Mesothelial cell of epicardium (in vitro differentiated cells): Measurements from ENCODE around the gene RABEP1. TPM values are rescaled to one million over a fixed set of nuclear protein-coding genes. Genes with fewer than 3 reads are reported as not detected.

Experiments used
- DNase-seq, 2 experiments: peaks; one replicate each; pipeline ENCODE4 v3.0.0; 2021; ENCODE audit warnings: low spot score in 2 of 2; ENCODE audit not compliant: unreplicated experiment in 2 of 2
- H3K27ac Mint-ChIP-seq: 2 replicates; pipeline ENCODE4 v1.8.0; 2021; ENCODE audit warnings: mixed read lengths
- H3K27me3 Mint-ChIP-seq: 2 replicates; pipeline ENCODE4 v1.8.0; 2021; ENCODE audit warnings: low read depth, mixed read lengths
- H3K36me3 Mint-ChIP-seq: 2 replicates; pipeline ENCODE4 v1.8.0; 2021; ENCODE audit warnings: mixed read lengths
- H3K4me1 Mint-ChIP-seq: 2 replicates; pipeline ENCODE4 v1.8.0; 2021; ENCODE audit warnings: mixed read lengths
- H3K4me3 Mint-ChIP-seq: 2 replicates; pipeline ENCODE4 v1.8.0; 2021; ENCODE audit warnings: mild to moderate bottlenecking, moderate library complexity, mixed read lengths
- H3K9me3 Mint-ChIP-seq: 2 replicates; pipeline ENCODE4 v1.8.0; 2021; ENCODE audit warnings: mixed read lengths
- CTCF ChIP-seq: fragments of 200-600 bp; sonication (generic); IDR thresholded peaks from one replicate; pipeline ENCODE4 v1.5.0; 2021; ENCODE audit warnings: antibody characterized with exemption; ENCODE audit not compliant: unreplicated experiment
- total RNA-seq: library from RNA; stranded (reverse); gene quantifications from 3 replicates; pipeline ENCODE4 v1.2.1, GENCODE V29; 2021

Gene RABEP1
- total RNA-seq, 1 donor from 2014 or later = 50.9 TPM

DNA sequence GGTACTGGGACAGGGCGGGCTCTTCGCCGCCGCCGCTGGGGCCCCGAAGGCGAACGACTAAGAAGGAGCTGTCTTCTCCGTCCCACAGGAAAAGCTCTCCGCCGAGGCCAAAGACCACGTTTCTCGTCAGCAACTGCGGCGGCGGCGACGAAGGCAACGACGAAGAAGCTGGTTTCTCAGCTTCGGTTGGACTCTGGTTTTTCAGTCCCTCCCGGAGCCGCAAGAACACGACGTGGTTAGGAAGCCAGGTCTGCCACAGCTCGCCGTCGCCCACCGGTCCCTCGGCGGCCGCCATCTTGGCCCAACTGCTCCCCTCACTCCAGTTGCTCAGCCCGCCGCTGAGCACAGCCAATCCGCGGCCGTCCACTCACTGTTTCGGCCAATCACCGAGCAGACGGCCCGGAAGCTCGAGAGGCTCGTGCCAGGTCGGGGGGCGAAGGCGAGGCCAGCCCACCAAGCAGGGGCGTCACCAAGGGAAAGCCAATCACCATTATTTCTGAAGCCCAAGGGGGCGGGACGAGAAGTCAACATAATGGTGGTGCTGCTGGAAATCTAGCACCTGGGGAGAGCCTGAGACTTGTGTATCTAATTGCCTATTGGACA is 137.4 kb downstream of the RABEP1 start, which contains the start of gene NUP88:
Gene NUP88, minus strand, starts transcription at position 307 of the 603 bp plus-strand sequence. Its CDS starts 12 bp downstream, at position 295.
- peak; percentile 94 to 96 for DNase-seq
- no peak for TF ChIP-seq CTCF
- H3K36me3 Mint-ChIP-seq = peaks cover 9% of the 10 kb centered on the region
- no peaks in the 10 kb centered on the region for H3K27me3 Mint-ChIP-seq
- H3K9me3 Mint-ChIP-seq = no peaks in the 10 kb centered on the region
- peak within 1 kb of the TSS; percentile 100 for H3K4me3 Mint-ChIP-seq
- peak within 1 kb of the TSS; percentile 100 for H3K27ac Mint-ChIP-seq
- H3K4me1 Mint-ChIP-seq = peaks cover 30% of the 10 kb centered on the region

- peak; percentile 69 to 81 for DNase-seq
- Mint-ChIP-seq H3K27me3 (no peaks in the 10 kb centered on the region), H3K4me3 (peak within 1 kb of the TSS; percentile 100), H3K36me3 (peaks cover 9% of the 10 kb centered on the region), H3K9me3 (no peaks in the 10 kb centered on the region), H3K4me1 (peaks cover 30% of the 10 kb centered on the region), H3K27ac (peak within 1 kb of the TSS; percentile 100)
- TF ChIP-seq CTCF = no peak
Observed at GRCh38 chr17:5419959-5420653, 138.0 kb downstream of the RABEP1 start, which contains the start of gene RPAIN. RPAIN (plus strand) TSS chr17:5420182; CDS start chr17:5420211, 29 bp downstream.

DNA sequence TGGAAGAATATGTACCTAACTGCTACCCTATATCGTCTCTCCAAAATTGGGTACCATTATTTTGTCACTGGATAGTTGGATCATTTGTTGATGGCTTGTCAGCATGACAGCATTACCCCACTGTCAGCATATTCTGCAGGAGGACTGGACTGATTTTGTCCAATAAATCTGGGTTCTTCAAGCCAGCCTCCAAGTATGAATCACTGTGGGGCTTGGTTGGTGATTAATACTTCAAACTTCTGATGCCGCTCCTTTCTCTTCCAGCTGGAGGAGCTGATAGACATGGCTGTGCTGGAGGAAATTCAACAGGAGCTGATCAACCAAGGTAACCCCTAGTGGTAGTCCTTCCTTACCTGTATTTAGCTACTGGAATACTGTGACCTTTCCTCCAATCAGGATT is 140.4 kb downstream of the RABEP1 start:
- no peak overlapping the region for H3K4me3 Mint-ChIP-seq
- no peaks in the 10 kb centered on the region for H3K9me3 Mint-ChIP-seq
- no peaks in the 10 kb centered on the region for H3K27me3 Mint-ChIP-seq
- peaks cover 14% of the 10 kb centered on the region for H3K36me3 Mint-ChIP-seq
- TF ChIP-seq CTCF = no peak
- DNase-seq = no peak
- H3K27ac Mint-ChIP-seq = no peak overlapping the region
- peaks cover 29% of the 10 kb centered on the region for H3K4me1 Mint-ChIP-seq

DNA sequence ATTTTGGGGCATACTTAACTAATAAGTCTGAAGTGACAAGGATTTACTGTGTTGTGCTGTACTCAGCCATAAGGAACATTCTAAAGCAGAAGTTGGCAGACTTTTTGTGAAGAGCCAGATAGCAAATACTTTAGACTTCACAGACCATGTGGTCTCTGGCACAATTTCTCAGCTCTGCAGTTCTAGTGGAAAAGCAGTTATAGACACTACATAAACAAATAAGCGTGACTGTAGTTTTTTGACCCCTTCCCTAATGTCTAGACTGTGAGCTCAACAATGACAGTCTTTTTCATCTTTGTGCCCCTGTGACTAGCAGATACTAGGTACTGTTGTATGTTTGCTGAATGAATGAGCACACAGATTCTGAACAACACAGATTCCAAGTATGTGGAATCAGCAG is 142.8 kb downstream of the RABEP1 start:
- no peak for TF ChIP-seq CTCF
- no peak for DNase-seq
- Mint-ChIP-seq H3K36me3 (peaks cover 32% of the 10 kb centered on the region), H3K4me3 (no peak overlapping the region), H3K27ac (no peak overlapping the region), H3K9me3 (no peaks in the 10 kb centered on the region), H3K27me3 (no peaks in the 10 kb centered on the region), H3K4me1 (peaks cover 17% of the 10 kb centered on the region)

- no peaks in the 10 kb centered on the region for H3K9me3 Mint-ChIP-seq
- H3K4me1 Mint-ChIP-seq = peaks cover 12% of the 10 kb centered on the region
- H3K4me3 Mint-ChIP-seq = no peak overlapping the region
- no peaks in the 10 kb centered on the region for H3K27me3 Mint-ChIP-seq
- no peak for TF ChIP-seq CTCF
- H3K36me3 Mint-ChIP-seq = peaks cover 36% of the 10 kb centered on the region
- no peak overlapping the region for H3K27ac Mint-ChIP-seq
- no peak for DNase-seq
Observed at GRCh38 chr17:5425826-5426225, 143.7 kb downstream of the RABEP1 start.
